Measurements from ENCODE around the gene ECEL1.

DNA sequence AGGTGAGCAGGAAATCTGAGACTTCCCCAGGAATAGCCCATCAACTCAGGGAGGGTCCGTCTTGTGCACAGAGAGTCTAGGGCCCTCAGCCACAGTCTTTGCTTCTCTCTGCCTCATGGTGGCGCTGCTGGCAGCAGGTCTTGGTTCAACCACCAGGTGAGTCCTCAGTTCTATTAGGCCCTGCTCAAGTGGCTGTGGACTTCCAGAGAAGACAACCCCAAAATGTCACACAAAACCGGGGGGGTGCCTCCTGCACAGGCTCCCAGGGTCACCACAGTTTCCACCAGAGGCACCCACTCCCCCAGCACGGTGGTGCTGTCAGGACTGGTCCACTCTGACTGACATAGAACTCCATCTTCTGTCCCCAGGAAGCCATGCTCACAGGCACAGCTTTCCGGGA lies 49.4 kb upstream of the ECEL1 start:
- TF ChIP-seq POLR2A (IDR thresholded peaks at IDR 0.05) (no peak), CTCF (IDR thresholded peaks at IDR 0.05) (peak in 3 of 7 experiments; percentile 23 to 50 (median 37)), EP300 (IDR thresholded peaks at IDR 0.05) (no peak)

All from stomach (tissue), 4 donors.